NCI-H2171 treated with DMSO at 0.1 percent for 48 hours (cell line): ENCODE data around the gene FIGNL2.

Source experiments
- DNase-seq: peaks from one replicate; lab custom pipeline; 2025; lab: John Stamatoyannopoulos, UW

FIGNL2 gene

DNA sequence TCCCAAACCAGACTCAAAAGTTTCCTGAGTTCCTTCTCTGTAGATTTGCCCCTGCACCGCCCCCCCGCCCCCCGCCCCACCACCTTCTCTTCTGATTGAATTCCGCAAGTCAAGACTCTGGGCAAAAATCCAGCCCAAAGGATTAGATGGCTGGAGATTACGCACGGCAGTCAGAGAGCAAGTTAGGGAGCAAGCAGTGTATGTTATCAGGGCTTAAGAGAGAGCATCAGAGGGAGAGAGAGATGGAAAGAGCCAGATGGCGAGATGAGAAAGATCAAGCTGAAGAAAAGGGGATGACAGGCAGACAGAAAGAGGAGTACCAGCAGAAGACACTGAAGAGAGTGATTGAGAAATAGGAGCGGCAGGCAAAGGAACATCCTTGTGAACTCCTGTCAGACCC, 25.5 kb upstream of the FIGNL2 start:
- DNase-seq: peak; percentile 21

DNA sequence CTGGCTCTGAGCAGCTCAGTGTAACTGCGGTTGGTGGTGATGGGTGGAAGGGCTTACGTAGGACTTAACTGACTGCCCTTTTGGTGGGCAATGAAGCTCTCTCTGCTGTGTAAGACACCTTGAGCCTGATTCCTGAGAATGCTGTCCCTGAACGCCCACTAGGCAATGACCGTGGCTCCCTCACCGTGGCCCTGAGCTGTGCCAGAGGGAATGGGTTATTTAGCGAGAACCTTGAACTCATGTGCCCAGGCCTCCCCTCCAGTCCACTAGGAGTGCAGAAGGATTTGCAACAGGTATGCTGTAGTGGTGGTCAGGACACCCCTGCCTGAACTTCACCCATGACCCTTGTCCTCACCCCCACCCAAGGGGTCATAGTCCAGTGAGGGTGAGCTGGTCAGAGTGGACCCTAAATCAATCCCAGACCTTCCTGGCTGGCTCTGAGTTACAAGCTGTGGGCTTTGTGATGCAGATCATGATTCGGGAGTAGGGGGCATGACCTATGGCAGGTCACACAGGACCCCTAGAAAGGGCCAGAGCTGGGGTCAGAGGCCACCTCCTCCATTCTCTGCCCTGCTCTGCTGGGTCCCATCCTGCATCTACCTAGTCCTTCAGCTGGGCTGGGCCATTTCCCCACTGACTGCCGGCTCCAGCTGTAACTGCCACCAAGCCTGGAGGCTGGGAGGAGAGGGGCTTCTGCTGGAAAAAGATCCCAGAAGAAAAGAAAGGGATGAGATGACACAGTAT, 24.9 kb upstream of the FIGNL2 start:
- DNase-seq: no peak

DNA sequence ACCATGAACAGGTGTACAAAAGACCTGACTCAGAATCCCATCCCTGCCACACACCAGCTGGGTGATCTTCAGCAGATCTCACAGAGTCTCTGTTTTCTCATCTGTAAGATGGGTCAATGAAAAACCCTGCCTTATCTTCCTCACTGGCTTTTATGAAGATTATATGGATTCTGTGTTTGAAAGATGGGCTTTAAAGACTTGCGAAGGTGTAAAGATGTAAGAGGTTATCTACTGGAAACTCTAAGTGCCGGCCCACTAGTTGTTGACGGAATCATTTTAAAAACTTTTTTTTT, 24.1 kb upstream of the FIGNL2 start:
- no peak for DNase-seq

DNA sequence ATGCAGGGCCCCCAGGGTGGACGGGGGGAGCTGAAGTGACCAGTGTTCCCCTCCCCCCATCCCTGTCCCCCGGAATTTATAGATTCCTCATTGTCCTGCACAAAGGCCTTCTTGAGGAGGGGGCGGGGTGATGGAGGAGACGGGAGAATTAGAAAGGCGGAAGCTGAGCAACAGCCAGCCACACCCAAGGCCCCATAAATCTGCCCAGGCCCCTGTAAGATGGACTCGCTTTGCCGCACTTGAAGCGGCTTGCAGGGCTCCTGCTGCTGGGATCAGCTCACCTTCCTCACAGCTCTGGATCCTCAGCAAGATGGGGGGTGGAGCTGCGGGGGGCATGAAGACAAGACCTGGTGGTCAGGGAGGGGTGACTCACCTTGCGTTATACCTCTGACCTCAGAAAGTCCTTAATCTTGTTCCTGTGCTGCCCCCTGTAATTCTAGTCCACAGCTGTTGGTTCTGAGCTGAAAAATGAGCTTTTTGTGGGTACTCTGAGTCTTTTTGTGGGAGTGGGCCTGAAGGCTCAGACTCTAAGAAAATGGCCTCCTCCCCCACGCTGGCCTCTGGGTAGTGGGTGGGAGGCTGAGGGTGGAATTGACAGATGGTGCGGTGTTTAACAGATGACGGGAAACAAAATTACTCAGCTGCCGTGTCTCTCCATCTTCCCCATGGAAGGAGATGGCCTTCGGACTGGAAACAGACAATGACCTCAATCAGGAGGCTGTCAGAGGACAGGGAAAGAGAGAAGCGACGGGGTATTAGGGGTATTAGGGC, 23.6 kb upstream of the FIGNL2 start:
- peak; percentile 40 for DNase-seq

DNA sequence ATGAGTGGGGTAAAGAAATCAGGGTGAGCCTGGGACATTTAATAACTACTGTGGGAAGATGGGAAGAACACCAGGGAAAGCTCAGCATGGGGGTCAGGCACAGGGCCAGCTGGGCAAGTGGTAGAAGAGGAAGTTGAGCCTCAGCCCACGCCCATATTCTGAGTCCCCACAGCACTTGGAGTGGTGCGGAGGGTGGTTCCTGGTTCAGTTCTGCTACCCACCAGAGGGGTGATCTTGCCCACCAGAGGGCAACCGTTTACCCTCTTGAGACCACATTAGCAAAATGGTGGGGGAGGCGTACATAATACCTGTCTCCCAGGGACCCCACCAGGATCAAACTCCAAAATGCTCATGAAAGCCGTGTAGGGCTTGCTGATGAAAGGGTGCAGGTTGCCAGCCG, 22.6 kb upstream of the FIGNL2 start:
- no peak for DNase-seq

DNA sequence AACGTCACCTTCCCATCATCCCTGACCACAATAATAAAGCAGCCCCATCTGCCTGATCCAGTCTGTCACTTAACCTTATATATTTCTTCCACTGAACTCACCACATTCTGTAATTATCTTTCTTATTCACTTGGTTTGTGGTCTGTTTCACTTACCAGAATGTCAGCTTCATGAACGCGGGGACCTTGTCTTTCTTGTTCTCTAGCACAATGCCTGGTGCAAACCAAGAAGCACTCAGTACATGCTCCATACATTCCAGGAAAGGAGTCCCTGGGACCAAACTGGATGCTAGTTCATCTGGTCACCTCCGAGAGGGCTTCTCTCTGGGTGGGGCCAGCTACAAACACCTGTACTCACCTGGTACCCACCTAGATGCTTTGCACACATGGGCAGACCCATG, 22.0 kb upstream of the FIGNL2 start:
- no peak for DNase-seq

DNA sequence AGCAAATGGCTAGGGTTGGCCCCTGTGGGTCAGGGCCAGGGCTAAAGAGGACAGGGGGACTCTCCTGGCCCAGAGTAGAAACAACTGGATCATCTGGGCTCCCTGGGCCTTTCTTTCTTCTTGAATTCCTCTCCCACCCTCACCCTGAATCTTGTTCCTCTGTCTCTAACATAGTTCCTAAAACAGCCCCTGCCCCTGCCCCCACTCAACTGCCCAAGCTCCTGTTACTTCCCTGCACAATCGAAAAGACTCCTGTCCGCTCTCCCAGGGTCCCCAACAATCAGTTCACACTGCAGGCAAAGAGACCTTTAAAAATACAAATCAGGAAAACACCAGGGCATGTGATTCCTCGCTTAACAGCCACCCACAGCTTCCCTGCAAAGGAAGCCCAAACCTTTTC, 21.4 kb upstream of the FIGNL2 start:
- DNase-seq: no peak

DNA sequence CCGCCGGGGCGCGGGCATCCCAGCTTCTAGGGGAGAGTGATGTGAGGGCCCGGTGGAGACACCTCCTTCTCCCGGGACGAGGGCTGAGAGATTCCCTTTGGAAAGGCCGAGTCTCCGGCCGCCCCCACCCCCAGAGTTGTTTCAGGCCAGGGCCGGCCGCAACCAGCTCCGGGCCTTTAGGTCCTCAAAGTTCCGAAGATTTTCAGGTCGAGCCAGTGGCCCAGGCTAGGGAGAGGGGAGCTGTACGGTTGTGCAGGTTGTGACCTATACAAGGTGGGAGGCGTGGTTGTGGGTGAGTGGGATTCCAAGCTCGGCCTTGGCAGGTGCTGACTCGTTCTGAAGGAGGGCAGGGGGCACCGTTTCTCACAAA, 21.0 kb upstream of the FIGNL2 start:
- DNase-seq: no peak

DNA sequence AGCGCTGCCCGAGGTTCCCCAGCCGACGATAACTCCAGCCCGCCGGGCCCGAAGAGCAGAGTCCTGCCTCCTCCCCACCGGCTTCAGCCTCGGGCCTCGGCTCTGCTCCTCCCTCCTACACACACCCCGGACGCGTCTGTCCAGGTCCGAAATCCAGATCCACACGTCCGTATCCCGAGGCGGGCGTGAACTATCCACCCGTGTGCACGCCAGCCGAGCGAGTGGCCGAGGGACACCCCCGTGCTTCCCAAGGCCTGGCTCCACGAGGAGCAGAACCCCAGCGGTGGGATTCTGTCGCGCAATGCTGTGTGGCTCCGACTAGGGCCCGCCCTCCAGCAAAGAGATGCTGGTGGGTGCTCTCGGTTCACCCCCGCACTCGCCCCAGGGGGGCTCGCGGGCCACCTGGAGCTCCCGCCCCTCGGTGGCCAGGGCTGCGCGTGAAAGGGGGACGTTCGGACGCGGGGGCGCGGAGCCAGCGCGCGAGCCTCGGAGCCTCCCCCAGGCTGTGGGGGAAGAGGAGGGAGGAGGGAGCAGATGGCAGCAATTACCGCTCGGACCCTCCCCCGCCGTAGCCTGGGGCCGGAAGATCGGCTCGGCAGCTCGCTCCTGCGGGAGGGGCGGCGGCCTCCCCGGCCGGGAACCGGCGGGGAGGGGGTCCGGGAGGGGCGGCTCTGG, 20.4 kb upstream of the FIGNL2 start:
- DNase-seq: peak; percentile 31

DNA sequence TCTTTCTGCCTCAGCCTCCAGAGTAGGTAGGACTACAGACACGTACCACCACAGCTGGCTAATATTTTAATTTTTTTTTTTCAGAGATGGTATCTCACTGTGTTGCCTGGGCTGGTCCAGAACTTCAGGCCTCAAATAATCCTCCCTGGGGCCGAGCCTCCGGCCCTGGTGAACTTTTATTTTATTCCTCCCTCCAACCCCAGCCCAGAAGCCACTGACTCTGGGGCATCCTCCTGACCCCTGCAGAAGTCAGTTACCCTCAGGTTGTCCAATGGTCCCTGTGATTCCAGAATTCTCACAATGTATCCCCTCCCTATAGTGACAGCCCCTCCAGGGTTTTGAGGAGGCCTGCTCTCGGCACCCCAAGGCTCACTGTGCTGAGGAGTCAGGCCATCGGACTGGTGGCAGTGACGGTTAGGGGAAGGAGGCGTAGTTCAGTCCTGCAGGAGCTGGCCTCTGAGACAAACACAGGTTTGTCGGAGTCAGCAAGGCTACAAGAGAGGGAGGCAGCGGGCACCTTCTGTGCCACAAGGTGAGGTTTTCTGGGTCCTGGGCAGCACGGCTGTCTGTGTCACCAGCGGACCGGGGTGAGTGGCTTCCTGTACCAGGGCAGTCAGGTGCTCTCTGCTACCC, 19.4 kb upstream of the FIGNL2 start:
- no peak for DNase-seq

DNA sequence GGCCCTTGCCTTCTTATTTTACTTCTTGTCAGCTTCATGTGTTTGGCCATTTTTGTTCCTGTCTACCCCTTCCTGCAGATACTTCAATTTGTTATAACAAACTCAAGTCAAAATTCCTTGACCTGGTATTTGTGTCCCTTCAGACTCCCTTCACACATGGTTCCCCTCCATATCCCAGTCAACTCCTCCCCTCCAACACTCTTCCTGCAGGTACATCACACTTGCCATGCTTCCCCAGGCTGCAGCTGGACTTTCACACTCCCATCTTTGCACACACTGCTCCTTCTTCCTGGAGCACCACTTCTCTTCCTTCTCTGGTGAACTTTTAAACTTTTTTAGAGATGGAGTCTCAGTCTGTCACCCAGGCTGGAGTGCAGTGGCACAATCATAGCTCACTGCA, 18.9 kb upstream of the FIGNL2 start:
- no peak for DNase-seq

DNA sequence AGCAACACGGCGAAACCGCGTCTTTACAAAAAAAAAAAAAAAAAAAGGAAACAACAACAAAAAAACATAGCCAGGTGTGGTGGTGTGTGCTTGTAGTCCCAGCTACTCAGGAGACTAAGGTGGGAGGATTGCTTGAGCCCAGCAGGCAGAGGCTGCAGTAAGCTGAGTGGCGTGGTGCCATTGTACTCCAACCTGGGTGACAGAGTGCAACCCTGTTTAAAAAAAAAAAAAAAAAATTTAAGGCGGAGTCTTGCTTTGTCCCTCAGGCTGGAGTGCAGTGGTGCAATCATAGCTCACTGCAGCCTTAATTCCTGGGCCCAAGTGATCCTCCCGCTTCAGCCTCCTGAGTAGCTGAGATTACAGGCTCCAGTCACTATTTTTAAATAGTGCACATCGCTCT, 18.2 kb upstream of the FIGNL2 start:
- peak; percentile 55 for DNase-seq

DNA sequence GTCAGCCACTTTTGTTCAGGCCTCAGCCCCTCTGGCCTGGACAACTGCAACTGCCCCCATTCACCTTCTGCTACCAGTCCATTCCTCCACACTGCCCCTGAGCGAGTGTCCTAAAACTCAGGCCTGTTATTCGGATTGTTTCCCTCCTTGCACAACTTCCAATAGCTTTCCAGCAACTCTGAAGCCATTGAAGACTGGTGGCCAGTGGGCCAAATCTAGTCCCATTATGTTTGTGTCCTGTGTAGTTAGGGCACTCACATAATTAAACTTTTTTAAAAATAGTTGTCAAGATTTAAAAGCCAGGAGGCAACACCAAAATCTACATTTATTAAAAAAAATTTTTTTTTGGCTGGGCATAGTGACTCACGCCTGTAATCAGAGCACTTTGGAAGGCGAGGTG, 17.8 kb upstream of the FIGNL2 start:
- no peak for DNase-seq

DNA sequence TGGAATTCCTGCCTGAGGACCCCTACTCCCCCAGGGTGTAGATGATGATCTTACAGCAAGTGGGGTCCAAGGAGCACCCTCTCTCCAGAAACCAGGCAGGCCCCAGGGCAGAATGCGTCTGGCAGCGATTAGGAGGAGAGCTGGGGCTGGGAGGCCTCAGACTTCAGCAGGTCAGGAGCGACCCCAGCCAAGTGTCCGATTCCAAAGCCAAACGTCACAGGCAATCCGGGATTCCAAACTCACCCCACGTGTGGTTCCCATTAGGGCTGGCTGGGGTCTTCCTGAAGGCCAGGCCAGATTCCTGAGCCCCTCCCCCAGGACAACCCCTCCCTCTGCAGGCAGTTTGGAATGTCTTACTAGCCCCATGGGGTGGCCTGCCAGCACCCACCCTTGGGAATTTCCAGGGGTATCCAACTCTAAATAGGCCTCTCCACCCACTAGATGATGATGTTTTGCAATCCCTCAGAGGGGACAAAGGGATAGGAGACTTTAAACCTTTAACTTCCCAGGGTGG, 17.3 kb upstream of the FIGNL2 start:
- DNase-seq: no peak

DNA sequence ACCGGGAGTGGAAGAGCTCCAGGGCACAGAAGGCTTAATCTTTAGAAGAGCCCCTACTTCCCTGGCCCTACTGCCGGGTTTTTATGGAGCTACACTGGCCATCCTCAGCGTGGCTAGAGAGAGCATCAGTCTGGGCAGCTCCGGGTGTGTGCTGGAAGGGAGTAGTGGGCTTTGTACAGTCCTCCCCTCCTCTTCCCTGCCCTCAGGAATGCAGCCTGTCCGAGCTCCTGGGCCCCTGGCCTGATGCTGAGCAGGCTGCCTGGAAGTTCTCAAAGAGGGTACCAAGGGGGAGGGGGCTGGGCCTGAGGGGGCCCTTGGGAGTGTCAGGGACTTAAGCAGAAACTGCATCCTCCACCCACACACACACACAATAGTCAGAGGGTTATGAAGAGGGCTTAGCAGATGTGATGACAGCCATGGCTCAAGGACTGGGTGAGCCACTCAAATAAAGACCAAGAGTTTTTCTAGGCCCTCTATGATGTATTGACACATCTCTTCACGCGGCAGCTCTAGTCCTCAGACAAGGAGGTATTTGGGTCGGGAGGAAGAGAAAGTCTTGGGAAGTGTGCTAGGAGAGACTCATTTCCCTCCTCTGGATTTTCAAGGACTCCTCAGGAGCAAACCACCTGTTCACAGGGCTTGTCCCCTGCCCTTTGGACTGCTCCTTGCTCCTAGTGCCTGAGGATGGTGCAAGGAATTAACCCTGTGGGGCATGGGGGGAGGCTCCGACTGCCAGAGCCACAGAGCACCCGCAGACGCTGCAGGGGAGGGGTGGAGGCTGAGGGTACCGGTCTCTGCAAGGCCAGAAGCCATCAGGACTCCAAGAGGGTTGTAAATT, 16.5 kb upstream of the FIGNL2 start:
- no peak for DNase-seq

DNA sequence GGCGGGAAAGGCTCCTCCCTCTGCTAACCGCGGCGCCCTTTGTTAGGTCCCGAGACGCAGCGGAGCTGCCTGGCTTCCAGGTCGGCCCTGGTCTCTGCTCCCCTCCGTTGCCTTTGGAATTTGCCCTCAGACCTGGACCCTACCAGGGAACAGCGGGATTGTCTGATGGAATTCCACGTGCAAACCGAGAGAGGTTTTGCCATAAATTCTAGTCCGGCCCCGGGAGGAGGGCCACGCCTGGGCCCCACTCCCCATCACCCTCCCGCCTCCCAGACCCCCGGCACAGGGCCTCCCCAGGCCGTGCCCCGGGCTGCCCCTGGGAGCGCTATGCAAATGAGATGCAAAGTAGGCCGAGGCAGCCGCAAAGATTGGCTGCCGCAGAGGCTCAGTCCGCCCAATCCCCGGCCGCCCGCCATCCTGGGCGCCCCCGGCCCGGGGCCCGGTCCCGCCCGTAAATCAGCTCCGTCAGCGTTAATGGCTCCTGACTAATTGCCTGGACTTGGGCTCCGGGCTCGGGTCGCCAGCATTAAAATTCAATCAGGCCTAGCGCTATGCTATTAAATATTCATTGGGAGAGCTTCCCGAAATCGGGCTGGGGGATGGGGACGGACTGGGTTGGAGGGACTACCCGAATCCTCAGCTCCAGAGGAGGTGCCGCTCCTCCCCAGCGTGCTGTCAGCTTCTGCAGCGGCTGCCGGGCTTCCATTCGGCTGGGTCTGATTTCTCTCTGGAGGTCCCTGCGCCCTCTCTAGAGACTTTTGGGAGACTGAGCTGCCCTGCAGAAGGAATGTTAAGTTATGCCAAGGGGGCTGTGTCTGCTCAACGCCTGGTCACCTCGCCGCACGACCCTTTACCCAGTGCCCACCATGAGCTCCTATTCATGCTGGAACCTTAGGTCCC, 15.7 kb upstream of the FIGNL2 start:
- peak; percentile 49 for DNase-seq

DNA sequence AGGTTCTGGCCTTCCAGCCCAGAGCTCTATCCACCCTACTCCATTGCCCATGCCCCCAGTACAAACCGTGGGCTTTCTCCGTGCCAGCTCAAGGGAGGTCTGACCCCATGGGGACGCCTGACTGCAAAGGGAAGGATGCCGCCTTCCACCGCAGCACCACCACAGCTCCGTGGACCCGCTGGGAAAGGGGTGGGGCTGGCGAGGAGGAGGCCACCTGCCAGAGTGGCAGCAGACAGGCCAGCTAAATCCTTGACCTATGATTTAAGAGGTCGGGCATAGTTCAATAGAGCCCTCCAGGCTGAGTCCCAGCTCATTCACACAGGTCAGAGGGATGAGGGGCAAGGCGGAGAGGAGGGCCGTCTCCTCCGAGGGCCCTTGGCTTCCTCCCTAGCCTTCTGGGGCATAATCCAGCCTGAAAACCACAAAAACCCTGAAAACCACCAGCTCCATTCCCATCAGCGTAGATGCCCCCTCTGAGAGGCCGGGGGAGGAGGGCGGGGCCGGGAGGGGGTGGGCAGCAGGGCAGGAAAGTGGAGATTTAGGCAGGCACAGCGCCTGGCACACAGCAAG, 14.9 kb upstream of the FIGNL2 start:
- no peak for DNase-seq

DNA sequence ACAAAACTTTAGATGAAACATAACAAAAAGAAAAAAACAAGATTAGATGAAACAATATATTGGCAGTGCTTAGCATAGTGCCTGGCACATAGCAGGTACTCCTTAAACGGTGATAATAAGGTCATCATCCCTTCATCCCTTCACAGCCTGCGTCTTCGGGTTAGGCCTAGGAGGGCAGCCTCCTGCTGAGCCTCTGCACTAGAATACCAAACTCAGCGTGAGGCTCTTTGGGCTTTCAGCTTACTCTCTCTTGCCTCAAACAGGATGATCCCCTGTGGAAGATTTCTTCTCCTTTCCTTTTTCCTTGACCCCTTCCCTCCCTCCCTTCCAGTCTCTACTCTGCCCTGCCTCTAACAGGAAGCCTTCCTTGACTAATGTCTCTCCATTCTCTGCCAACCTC, 14.4 kb upstream of the FIGNL2 start:
- DNase-seq: no peak

DNA sequence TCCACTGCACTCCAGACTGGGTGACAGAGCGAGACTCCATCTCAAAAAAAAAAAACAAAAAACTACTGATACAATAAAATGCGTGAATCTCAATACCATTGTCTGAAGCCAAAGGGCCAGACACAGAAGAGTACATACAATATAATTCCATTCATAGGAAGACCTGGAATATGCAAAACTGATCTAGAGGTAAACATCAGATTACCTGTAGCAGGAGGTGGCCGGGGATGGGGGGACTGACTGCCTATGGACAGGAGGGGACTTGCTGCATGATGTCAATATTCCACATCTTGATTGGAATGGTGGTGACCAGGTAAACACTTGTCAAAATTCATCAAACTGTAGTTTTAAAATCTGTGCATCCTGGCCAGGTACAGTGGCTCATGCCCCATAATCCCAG, 12.5 kb upstream of the FIGNL2 start:
- no peak for DNase-seq
